Caki2 (cell line): ENCODE measurements around the gene TEX12. TPM values are rescaled to one million over a fixed set of nuclear protein-coding genes. Genes with fewer than 3 reads are reported as not detected.
A peak's percentile ranks its signal among the peaks of the same experiment; 100 is the strongest.
"Not testable (repeated sequence)": the region's sequence is repeated elsewhere in the genome, so short reads cannot be mapped to it uniquely, and the experiment has no call there.

Experiments
- DNase-seq: peaks from one replicate; pipeline ENCODE4 v3.0.0-alpha.2; 2015; ENCODE audit warnings: low read depth
- in situ Hi-C: cut with HindIII; loops from 2 replicates; pipeline ENCODE4 v1.10.0; 2016; ENCODE audit warnings: low sequenced_read_pairs, low pct_unique_long_range_greater_than_20kb, mixed read lengths
- total RNA-seq: library from RNA; depleted of rRNA; stranded (reverse); fragments of >200 nt; shearing (Covaris generic); gene quantifications from 2 replicates; pipeline ENCODE4 v1.2.3, GENCODE V29; 2014; ENCODE audit warnings: low replicate concordance; rRNA removed

The TEX12 gene
- total RNA-seq, 1 experiment from 2014 or later, result not detected

DNA sequence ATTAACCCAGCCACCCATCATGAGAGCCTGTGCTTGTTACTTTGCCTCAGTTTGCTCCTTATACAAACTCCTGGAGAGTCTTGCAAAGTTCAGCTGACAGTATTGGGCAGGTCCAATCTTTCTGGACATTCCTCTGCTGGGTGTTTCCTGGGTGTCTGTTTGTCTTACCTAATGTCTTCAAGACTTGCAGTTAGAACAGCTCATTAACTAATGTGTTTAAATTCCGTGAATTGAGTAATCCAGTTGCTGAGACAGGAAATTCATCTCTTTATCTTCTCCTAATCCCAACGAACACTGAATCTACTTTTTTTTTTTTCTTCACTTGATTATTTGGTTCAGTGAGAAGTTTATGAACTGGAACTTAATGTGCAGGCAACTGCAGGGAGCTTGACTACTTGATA is 28.8 kb downstream of the TEX12 start:
- peak; percentile 91 for DNase-seq
- in situ Hi-C loops, result no loop called here

- in situ Hi-C loops, result no loop called here
- DNase-seq, result no peak
These were observed 29.4 kb downstream of the TEX12 start for GRCh38 chr11:112196519-112197087.

DNA sequence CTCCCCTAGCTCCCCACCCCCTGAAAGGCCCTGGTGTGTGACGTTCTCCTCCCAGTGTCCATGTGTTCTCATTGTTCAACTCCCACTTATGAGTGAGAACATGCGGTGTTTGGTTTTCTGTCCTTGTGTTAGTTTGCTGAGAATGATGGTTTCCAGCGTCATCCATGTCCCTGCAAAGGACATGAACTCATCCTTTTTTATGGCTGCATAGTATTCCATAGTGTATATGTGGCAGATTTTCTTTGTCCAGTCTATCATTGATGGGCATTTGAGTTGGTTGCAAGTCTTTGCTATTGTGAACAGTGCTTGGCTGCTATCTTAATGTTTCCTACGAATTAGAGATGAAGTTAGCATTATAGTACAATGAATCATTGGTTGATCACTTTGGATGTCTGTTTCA is 31.9 kb downstream of the TEX12 start:
- in situ Hi-C loops, DNase-seq: not testable (repeated sequence)

DNA sequence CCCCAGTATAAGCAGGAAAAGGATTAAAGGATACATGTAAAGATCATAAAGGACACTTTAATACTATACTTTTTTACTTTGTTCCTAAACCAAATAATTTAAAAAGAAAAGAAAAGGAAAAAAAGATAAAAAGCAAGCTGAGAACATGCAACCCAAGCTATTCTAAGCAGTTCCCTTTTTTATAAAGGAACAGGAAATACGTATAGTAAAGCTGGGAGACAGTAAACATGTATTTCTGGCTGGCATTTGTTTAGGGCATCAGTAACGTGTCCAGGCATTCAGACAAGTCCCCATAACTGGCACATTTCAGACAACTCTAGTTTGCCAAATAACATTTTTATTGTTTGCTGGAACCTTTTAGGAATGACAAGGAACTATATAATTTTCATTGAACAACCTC is 33.1 kb downstream of the TEX12 start:
- in situ Hi-C loops, result no loop called here
- DNase-seq, result no peak

GRCh38 chr11:112206071-112206470 is 38.9 kb downstream of the TEX12 start:
- no peak for DNase-seq
- in situ Hi-C loops, result no loop called here

- in situ Hi-C loops, result no loop called here
- no peak for DNase-seq
These were observed 43.7 kb downstream of the TEX12 start for GRCh38 chr11:112210890-112211289.

DNA sequence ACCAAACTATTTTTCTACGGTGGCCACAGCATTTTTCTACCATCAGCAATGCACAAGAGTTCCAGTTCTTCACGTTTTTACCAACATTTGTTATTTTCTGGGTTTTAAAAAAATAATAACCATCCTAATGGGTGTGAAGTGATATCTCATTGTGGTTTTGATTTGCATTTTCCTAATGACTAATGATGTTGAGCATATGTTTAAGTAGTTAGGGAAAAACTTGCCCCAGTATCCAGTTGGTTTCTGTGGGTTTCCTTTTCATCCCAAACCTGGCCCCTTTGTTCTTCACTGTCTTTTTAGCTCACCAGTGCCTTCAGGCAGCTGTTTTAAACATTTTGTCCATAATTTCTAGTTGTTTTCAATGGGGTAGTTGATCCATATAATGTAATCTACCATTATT is 44.4 kb downstream of the TEX12 start:
- in situ Hi-C loops, result no loop called here
- no peak for DNase-seq

GRCh38 chr11:112212290-112212689 is 45.1 kb downstream of the TEX12 start:
- in situ Hi-C loops, result no loop called here
- no peak for DNase-seq

GRCh38 chr11:112212710-112213109 is 45.5 kb downstream of the TEX12 start:
- in situ Hi-C loops, result no loop called here
- DNase-seq, result no peak

DNA sequence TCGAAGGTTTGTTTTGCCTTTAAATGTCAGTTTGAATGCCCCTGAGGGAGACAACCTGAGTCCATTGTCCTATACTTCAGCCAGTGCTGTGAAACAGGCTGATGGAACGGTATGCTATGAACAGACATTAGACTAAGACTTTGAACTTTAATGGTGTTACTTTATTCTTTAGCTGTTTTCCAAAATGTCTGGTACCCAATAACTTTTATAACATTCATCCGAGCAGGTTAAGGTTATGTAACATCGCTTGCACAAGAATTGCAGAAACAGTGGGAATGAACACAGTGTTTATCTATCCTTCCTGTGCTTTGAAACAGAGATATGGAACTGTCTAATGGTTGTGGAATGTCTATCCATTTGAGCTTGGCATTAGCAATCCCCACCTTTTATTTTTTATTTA is 46.6 kb downstream of the TEX12 start:
- in situ Hi-C loops, result no loop called here
- no peak for DNase-seq

DNA sequence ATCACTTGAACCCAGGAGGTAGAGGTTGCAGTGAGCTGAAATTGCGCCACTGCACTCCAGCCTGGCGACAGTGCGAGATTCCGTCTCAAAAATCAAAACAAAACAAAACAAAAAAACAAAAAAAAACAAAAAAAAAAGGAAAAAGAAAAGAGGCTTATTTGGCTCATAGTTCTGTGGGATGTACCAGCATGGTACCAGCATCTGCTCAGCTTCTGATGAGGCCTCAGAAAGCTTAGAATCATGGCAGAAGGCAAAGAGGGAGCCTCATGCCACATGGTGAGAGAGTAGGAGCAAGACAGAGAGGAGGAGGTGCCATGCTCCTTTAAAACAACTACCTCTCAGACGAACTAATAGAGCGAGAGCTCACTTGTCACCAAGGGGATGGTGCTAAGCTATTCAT is 48.4 kb downstream of the TEX12 start:
- in situ Hi-C loops, result no loop called here
- DNase-seq, result no peak

DNA sequence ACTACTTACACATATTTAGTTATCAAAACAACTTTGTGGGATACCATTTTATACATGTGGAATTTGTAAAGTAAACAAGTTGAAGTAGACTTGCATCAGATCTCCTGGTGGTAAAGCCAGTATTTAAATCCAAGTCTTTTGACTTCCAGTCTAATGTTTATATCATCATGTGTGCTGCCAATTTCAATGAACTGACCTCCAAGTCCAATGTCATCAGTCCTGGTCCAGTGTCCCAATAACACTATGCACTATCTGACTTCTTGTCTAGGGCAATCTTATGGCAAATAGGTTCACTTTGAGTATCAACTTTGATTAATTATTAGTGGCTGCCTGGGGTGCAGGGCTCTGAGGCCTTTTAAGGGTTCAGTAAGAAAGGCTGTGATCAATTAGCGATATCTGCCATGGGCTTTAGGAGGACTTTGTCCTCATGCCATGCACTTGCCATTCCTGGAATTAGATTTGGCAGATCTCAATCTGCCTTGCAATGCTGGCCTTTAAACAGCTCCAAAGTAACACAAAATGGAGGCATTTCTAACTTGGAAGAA is 49.5 kb downstream of the TEX12 start:
- in situ Hi-C loops, result no loop called here
- no peak for DNase-seq

GRCh38 chr11:112219476-112220232 is 52.5 kb downstream of the TEX12 start:
- in situ Hi-C loops, result no loop called here
- peak; percentile 45 for DNase-seq

DNA sequence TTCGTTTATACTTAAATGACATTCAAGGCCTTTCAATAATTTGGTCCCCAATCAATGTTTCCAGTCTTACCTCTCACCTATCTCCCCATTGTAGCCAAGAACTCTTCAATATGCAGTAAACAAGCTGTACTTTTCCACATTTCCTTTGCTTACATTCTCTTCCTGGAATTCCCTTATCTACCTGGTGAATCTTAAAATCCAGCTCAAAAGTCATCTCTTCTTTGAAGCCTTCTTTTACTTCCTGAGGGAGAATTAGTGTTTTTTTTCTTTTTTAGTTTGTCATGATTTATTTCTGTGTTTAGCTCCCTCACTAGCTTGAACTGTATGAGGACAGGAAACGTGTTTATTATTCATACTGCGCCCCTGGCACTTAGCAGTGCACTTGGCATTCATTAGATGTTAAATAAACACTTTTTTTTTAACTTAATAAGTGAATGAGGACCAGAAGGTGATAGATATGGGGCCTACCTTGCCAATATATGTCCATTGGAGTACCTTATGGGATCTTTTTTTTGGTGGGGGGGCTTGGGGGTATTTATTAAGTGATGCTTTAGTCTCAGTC is 54.2 kb downstream of the TEX12 start:
- in situ Hi-C loops, result no loop called here
- DNase-seq, result no peak

Other genes with a start within 250 kb of the TEX12 start
- gene C11orf52, start 248.5 kb upstream of the TEX12 start, total RNA-seq, result 1.7 TPM in 1 of 2 replicates, not detected in the other
- 14.2 and 25.0 TPM in 2 replicates for gene DIXDC1, start 230.0 kb upstream of the TEX12 start, total RNA-seq
- gene DLAT, start 142.0 kb upstream of the TEX12 start, total RNA-seq, result 28.1 and 35.0 TPM in 2 replicates
- gene PIH1D2, start 93.4 kb upstream of the TEX12 start, total RNA-seq, result 0.49 and 11.4 TPM in 2 replicates
- gene NKAPD1, start 93.1 kb upstream of the TEX12 start, total RNA-seq, result 13.2 and 19.8 TPM in 2 replicates
- gene TIMM8B, start 80.6 kb upstream of the TEX12 start, total RNA-seq, result 33.6 and 76.9 TPM in 2 replicates
- 75.6 and 140 TPM in 2 replicates for gene SDHD, start 80.5 kb upstream of the TEX12 start, total RNA-seq
- gene IL18, start 3.3 kb upstream of the TEX12 start, total RNA-seq, result 119 and 132 TPM in 2 replicates
- gene BCO2, start 8.1 kb downstream of the TEX12 start, total RNA-seq, result 8.1 and 8.9 TPM in 2 replicates
- gene PTS, start 59.1 kb downstream of the TEX12 start, total RNA-seq, result 30.1 and 70.3 TPM in 2 replicates
- gene PLET1, start 93.5 kb downstream of the TEX12 start, total RNA-seq, result not detected in 2 replicates